ENCODE measurements around the gene TOP1. TPM values are rescaled to one million over a fixed set of nuclear protein-coding genes. Genes with fewer than 3 reads are reported as not detected.
A peak's percentile ranks its signal among the peaks of the same experiment; 100 is the strongest.

The TOP1 gene
- total RNA-seq, 2 experiments from 2014 or later: 37.6 to 41.7 TPM

GRCh38 chr20:41052742-41053419 is 24.3 kb downstream of the TOP1 start:
- Histone ChIP-seq H3K36me3 (ENCODE audit: insufficient read depth, low read length) (no peaks in the 10 kb centered on the region), H3K27me3 (ENCODE audit: control insufficient read depth in 1 of 2, insufficient read depth in 2 of 2, low read length in 2 of 2) (no peaks in the 10 kb centered on the region), H3K27ac (ENCODE audit: low read depth in 1 of 2, low read length in 2 of 2) (no peak overlapping the region), H3K4me3 (ENCODE audit: low read length) (no peak overlapping the region), H3K4me1 (ENCODE audit: insufficient read depth, low read length) (peaks cover 35% of the 10 kb centered on the region), H3K9me3 (ENCODE audit: control insufficient read depth in 1 of 2, insufficient read depth in 1 of 2, low read length in 2 of 2) (no peaks in the 10 kb centered on the region)
- H3K4me3 Mint-ChIP-seq: peak overlapping the region; percentile 34
- ChIA-PET POLR2A (interaction anchor here (1.0 kb wide), 1 partner anchor 13 kb away, joined by 6 read pairs; no protein-coding TSS in a partner anchor), CTCF (interaction anchor here (1.5 kb wide), 1 partner anchor 90 kb away, joined by 6 read pairs; no protein-coding TSS in a partner anchor)
- ATAC-seq (ENCODE audit: poor library complexity): no peak
- no peaks in the 10 kb centered on the region for H3K27me3 Mint-ChIP-seq
- H3K36me3 Mint-ChIP-seq (ENCODE audit: low read depth): peaks cover 20% of the 10 kb centered on the region
- no peak for TF ChIP-seq CTCF (IDR thresholded peaks at IDR 0.05)
- no peak for DNase-seq
- H3K4me1 Mint-ChIP-seq (ENCODE audit: low read depth): peaks cover 88% of the 10 kb centered on the region
- H3K27ac Mint-ChIP-seq: no peak overlapping the region
- intact Hi-C loops (cut with DNase I, micrococcal nuclease): no loop called here
- H3K9me3 Mint-ChIP-seq: no peaks in the 10 kb centered on the region

- POLR2A ChIA-PET: no interaction called here
These were observed 25.6 kb downstream of the TOP1 start for GRCh38 chr20:41054070-41054846.

GRCh38 chr20:41054847-41055230 is 26.2 kb downstream of the TOP1 start:
- no peak overlapping the region for H3K27ac ChIP-seq (ENCODE audit: low read depth in 1 of 2, low read length in 2 of 2)
- TF ChIP-seq CTCF (IDR thresholded peaks at IDR 0.05): no peak
- Mint-ChIP-seq H3K9me3 (no peaks in the 10 kb centered on the region), H3K4me1 (ENCODE audit: low read depth) (peaks cover 87% of the 10 kb centered on the region), H3K27ac (no peak overlapping the region), H3K27me3 (no peaks in the 10 kb centered on the region), H3K36me3 (ENCODE audit: low read depth) (peaks cover 30% of the 10 kb centered on the region), H3K4me3 (no peak overlapping the region)
- intact Hi-C loops (cut with DNase I, micrococcal nuclease): no loop called here
- H3K4me1 ChIP-seq (ENCODE audit: insufficient read depth, low read length): peaks cover 27% of the 10 kb centered on the region
- POLR2A ChIA-PET: no interaction called here
- DNase-seq (no peak), ATAC-seq (ENCODE audit: poor library complexity) (no peak)
- no peaks in the 10 kb centered on the region for H3K36me3 ChIP-seq (ENCODE audit: insufficient read depth, low read length)
- no peak overlapping the region for H3K4me3 ChIP-seq (ENCODE audit: low read length)
- no peaks in the 10 kb centered on the region for H3K9me3 ChIP-seq (ENCODE audit: control insufficient read depth in 1 of 2, insufficient read depth in 1 of 2, low read length in 2 of 2)
- CTCF ChIA-PET: no interaction called here
- H3K27me3 ChIP-seq (ENCODE audit: control insufficient read depth in 1 of 2, insufficient read depth in 2 of 2, low read length in 2 of 2): no peaks in the 10 kb centered on the region

More at GRCh38 chr20:41054070-41054846, 25.6 kb downstream of the TOP1 start:
- TF ChIP-seq CTCF (IDR thresholded peaks at IDR 0.05): no peak
- intact Hi-C loops (cut with DNase I, micrococcal nuclease): no loop called here
- no peaks in the 10 kb centered on the region for H3K9me3 ChIP-seq (ENCODE audit: control insufficient read depth in 1 of 2, insufficient read depth in 1 of 2, low read length in 2 of 2)
- no peaks in the 10 kb centered on the region for H3K9me3 Mint-ChIP-seq
- peaks cover 87% of the 10 kb centered on the region for H3K4me1 Mint-ChIP-seq (ENCODE audit: low read depth)
- no peaks in the 10 kb centered on the region for H3K36me3 ChIP-seq (ENCODE audit: insufficient read depth, low read length)
- H3K4me3 Mint-ChIP-seq: peak overlapping the region; percentile 11
- DNase-seq (no peak), ATAC-seq (ENCODE audit: poor library complexity) (no peak)
- H3K27ac ChIP-seq (ENCODE audit: low read depth in 1 of 2, low read length in 2 of 2): no peak overlapping the region
- H3K27me3 Mint-ChIP-seq: no peaks in the 10 kb centered on the region
- no peaks in the 10 kb centered on the region for H3K27me3 ChIP-seq (ENCODE audit: control insufficient read depth in 1 of 2, insufficient read depth in 2 of 2, low read length in 2 of 2)
- peaks cover 24% of the 10 kb centered on the region for H3K36me3 Mint-ChIP-seq (ENCODE audit: low read depth)
- CTCF ChIA-PET: no interaction called here
- H3K27ac Mint-ChIP-seq: no peak overlapping the region
- no peak overlapping the region for H3K4me3 ChIP-seq (ENCODE audit: low read length)
- peaks cover 31% of the 10 kb centered on the region for H3K4me1 ChIP-seq (ENCODE audit: insufficient read depth, low read length)
